Measurements from ENCODE around the gene HIVEP2.

Gene HIVEP2

GRCh38 chr6:142914937-142915697, 29.9 kb downstream of the HIVEP2 start:
- no peak for DNase-seq

DNA sequence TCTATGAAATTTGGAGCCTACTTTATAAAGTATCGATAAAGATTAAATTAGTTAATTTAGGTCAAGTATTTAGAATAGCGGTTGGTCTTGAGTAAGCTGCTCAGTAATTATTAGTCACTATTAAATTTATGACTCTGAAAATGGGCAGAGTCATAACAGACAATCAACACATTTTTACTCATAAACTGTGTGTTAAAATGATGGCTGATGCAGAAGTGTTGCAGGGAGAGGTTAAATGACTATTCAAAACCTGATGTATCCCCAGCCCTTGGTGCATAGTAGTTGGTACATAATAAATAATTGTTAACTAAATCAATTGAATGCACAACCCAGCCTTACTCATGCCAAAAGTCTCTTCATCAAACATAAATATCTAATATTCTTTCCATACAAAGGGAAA, 30.6 kb downstream of the HIVEP2 start:
- DNase-seq: no peak

GRCh38 chr6:142913511-142914047, 31.4 kb downstream of the HIVEP2 start:
- DNase-seq: peak; percentile 74

GRCh38 chr6:142913036-142913510, 31.9 kb downstream of the HIVEP2 start:
- no peak for DNase-seq

DNA sequence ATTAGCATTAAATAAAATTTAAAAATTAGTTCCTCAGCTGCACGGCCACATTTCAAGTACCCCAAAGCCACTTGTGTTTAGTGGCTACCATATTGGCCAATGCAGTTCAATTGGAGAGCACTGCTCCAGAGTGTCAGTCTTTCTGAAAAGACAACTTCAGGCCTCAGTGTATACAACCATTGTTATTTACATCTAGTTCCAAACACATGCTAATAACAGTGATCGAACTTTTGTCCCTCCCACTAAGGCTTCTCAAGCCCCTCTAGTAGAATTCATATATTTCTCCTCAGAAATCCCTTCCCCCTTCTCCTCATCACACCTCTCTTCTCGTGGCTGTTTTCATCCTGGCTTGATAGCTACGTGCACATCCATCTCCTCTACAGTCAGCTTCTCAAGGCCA, 32.9 kb downstream of the HIVEP2 start:
- no peak for DNase-seq

- no peak for DNase-seq
Observed at GRCh38 chr6:142911430-142911829, 33.5 kb downstream of the HIVEP2 start.

DNA sequence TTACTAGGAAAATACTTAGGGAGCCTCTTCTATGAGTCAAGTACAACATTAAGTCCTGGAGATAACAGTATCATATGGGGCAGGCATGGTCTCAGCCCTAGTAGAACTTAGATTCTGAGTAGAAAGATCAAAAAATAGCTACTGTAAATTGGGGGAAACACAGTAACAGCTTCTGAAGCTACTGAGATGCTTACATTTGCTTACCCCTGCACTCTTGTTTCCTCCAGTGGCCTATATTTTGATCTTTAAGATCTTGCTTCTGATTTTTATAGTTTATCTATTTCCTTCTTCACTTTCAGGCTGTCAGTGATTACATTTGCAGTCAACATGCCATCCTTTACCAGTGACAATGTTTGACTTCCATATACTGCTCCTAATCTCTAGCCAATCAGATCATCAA, 35.3 kb downstream of the HIVEP2 start:
- DNase-seq: no peak

- DNase-seq: no peak
Observed at GRCh38 chr6:142908235-142908634, 36.7 kb downstream of the HIVEP2 start.

GRCh38 chr6:142907544-142907943, 37.4 kb downstream of the HIVEP2 start:
- DNase-seq: no peak

GRCh38 chr6:142906945-142907470, 38.0 kb downstream of the HIVEP2 start:
- no peak for DNase-seq

DNA sequence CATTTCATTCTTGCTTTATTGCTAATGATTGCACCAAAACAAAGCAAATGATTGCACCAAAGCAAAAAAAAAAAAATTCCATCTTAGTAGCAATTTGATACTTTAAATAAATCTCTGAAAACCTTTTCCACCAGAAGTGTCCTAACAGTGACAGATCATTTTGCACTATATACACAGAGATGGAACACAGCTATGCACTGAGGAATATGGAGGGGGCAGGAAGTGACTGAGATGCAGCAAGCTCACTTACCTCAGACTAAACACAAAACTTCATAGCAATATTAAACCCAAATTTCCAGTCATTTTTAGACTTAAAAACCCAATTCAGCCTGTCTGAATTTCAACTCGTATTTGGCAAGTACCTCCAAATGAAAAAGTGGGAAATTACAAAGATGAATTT, 41.2 kb downstream of the HIVEP2 start:
- no peak for DNase-seq

DNA sequence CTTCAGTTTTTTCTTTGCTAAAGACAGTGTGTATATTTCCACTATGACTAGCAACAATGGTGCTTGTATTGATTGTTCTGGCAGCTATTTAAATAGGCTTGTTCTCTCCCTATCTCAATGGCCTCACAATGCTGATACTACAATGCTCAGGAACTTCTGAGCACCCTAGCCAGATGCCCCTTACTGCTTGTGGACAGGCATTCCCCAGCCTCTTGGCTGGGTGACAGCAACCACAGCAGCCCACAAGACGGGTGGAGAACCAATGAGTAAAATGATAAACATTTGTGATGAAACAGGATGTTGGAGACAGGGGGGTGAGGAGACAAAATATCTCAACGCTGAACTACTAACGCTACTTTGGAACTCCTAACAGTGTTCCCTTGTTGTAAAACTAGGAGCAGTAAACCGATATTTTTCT, 42.3 kb downstream of the HIVEP2 start:
- peak; percentile 80 for DNase-seq

DNA sequence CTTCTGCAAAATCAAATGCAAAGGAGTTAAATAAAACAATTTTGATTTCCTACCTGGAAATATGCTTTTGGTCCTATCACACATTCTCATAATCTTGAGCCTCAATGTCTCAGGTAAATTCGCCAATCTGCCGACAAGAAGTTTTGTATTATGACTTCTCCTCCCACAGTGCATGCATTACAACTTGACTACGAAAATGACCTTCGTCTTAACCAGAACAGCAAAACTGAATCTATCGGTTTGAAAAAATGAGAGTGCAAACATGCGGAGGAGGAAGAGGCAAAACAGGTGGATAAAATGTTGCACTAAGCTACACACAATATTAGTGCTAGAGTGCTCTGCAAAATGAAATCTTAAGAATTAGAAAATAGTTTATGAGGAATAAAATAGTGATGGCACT, 43.4 kb downstream of the HIVEP2 start:
- no peak for DNase-seq

- no peak for DNase-seq
Observed at GRCh38 chr6:142900227-142900971, 44.6 kb downstream of the HIVEP2 start.

DNA sequence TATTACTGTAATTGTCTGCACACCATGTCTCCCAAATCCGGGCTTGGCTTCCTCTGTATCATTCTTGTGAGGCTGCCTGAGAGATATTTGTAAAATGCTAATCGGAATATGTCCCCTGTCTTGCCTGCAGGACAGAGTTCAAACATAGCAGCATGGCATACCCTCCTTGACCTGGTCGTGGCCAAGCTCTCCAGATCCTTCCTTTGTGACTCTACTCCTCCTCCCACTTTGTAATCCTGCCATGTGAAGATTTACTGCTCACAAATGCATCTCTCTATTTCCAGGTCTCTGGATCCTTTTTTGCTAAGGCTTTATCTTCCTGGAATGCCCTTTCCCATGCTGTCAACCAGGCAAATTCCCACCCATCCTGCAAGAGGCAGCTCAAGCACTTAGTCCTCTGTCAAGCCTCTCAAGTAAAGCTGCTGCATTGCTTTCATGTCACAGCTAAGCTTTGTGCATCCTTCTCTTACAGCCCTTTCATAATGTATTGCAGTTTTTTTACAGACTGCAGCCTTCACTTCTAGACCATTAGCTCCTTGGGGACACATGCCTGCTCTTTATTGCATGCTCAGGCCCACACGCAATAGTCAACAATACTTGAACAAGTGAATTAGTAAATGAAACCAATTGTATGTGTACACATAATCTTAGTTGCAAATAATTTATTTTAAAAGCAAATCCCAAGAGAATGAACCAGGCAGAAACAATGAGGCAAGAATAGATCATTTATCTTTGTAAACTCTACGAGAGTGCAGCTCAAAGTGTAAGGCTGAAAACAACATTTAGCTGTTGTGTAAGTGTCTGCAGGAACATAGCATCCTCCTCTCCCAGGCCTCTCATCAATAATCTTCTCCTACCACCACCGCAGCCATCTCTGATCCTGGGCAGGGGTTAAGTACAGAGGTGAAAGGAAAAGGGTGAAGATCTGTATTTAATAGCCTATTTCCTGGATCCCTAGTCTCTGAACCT, 45.8 kb downstream of the HIVEP2 start:
- no peak for DNase-seq

- no peak for DNase-seq
Observed at GRCh38 chr6:142897659-142898058, 47.3 kb downstream of the HIVEP2 start.

GRCh38 chr6:142896732-142897131, 48.2 kb downstream of the HIVEP2 start:
- DNase-seq: no peak

GRCh38 chr6:142893088-142893487, 51.9 kb downstream of the HIVEP2 start:
- DNase-seq: no peak

- DNase-seq: no peak
Observed at GRCh38 chr6:142892254-142893021, 52.5 kb downstream of the HIVEP2 start.

DNA sequence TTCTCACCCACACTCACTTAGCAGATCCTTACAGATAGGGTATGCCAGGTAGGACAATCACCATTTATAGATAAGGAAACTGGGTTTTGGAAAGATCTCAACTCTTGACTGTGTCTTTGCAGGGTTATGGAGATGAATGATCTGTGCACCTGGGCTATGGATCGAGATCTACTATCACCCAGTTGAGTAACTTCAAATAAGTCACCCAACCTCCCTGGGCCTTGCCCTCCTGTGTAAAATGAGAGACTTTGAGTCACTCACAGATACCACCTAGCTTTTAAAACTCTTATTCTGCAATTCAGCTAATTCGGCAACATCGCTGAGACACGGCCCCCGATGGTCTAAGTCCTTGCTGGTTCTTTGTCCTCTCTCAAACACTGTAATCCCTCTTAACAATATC, 53.5 kb downstream of the HIVEP2 start:
- DNase-seq: no peak

- no peak for DNase-seq
Observed at GRCh38 chr6:142888456-142888855, 56.5 kb downstream of the HIVEP2 start.

DNA sequence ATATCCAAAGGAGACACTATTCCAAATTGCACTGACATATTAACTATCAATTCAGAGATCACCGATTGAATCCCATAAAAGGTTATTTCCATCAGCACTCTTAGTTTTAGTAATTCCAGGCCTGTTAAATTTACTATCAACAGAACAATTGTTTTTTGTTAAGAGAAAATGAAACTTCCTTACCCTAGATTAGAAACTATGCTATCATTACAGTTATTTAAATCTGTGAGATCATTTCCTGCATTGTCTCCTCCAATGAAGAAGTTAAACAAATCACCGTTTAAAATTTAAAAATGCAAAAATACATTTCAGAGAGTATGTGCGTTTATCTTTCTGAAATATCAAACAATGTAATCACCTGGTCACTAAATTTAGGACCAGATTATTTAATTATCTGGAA, 57.5 kb downstream of the HIVEP2 start:
- DNase-seq: no peak
